ENCODE data around the gene INKA1. TPM values are rescaled to one million over a fixed set of nuclear protein-coding genes. Genes with fewer than 3 reads are reported as not detected.
"Not testable (repeated sequence)": the region's sequence is repeated elsewhere in the genome, so short reads cannot be mapped to it uniquely, and the experiment has no call there.

Gene INKA1
- total and polyA plus RNA-seq, 4 donors, result 0.84 to 4.2 (median 1.2) TPM

DNA sequence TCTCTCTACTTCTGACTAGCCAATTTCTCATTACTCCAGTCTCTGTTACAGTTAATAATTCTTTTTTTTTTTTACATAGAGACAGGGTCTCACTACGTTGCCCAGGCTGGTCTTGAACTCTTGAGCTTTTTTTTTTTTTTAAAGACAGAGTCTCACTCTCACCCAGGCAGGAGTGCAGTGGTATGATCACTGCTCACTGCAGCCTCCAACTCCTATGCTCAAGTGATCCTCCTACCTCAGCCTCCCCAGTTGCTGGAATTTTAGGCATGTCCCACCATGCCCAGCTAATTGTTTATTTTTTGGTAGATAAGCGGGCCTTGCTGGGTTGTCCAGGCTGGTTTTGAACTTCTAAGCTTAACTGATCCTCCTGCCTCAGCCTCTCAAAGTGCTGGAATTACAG, 30.4 kb upstream of the INKA1 start:
- WGBS, result 95% methylated on average over 2 of the region's 2 CpGs
- no peak overlapping the region for H3K9ac ChIP-seq (ENCODE audit: low read depth in 1 of 2, low read length in 2 of 2)
- H3K4me3 ChIP-seq (ENCODE audit: low read depth in 1 of 3, low read length in 3 of 3), result no peak overlapping the region
- TF ChIP-seq RXRA (IDR thresholded peaks at IDR 0.05) (no peak), EGR1 (IDR thresholded peaks at IDR 0.05; ENCODE audit: low read depth in 2 of 2) (no peak), FOXA1 (IDR thresholded peaks at IDR 0.05) (no peak), HNF4A (conservative IDR thresholded peaks at IDR 0.05) (no peak), NR2F2 (IDR thresholded peaks at IDR 0.05) (no peak), SP1 (IDR thresholded peaks at IDR 0.05) (no peak)
- TF ChIP-seq, protein P1, sequence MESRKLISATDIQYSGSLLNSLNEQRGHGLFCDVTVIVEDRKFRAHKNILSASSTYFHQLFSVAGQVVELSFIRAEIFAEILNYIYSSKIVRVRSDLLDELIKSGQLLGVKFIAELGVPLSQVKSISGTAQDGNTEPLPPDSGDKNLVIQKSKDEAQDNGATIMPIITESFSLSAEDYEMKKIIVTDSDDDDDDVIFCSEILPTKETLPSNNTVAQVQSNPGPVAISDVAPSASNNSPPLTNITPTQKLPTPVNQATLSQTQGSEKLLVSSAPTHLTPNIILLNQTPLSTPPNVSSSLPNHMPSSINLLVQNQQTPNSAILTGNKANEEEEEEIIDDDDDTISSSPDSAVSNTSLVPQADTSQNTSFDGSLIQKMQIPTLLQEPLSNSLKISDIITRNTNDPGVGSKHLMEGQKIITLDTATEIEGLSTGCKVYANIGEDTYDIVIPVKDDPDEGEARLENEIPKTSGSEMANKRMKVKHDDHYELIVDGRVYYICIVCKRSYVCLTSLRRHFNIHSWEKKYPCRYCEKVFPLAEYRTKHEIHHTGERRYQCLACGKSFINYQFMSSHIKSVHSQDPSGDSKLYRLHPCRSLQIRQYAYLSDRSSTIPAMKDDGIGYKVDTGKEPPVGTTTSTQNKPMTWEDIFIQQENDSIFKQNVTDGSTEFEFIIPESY (IDR thresholded peaks at IDR 0.05), result no peak
- no peak overlapping the region for H3K27ac ChIP-seq (ENCODE audit: low read depth in 1 of 2, low read length in 2 of 2)
- H3K4me1 ChIP-seq (ENCODE audit: control insufficient read depth in 4 of 4, insufficient read depth in 4 of 4, low read length in 3 of 4), result no peaks in the 10 kb centered on the region
- H3K36me3 ChIP-seq (ENCODE audit: control insufficient read depth in 4 of 4, insufficient read depth in 3 of 4, low read depth in 1 of 4, low read length in 3 of 4), result peaks cover 0 to 5% (median 1%) of the 10 kb centered on the region in 4 donors
- H3K9me3 ChIP-seq (ENCODE audit: control insufficient read depth in 4 of 4, low read length in 3 of 4), result no peaks in the 10 kb centered on the region
- no peak for DNase-seq (ENCODE audit: low spot score)
- H3K27me3 ChIP-seq (ENCODE audit: control insufficient read depth in 4 of 4, insufficient read depth in 4 of 4, low read length in 3 of 4), result no peaks in the 10 kb centered on the region

DNA sequence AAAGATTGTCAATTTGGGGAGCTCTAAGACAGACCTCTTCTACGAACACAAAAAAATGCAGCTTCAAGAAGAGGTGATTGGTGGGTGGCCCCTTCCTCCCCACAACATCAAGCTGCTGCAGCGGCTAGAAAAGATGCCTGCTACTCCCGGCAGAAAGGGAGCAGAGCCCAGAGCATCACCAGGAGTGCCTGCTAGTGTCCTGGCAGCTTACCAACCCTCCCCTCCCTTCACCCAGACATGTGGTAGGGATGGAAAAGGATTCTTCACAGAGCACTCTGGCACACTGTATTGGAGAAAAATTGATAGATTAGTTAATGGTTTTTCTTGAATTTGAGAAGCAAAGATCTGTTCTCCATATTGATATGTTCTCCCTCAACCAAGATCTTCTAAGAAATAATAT, 27.5 kb upstream of the INKA1 start:
- no peak for DNase-seq (ENCODE audit: low spot score)
- Histone ChIP-seq H3K27ac (ENCODE audit: low read depth in 1 of 2, low read length in 2 of 2) (no peak overlapping the region), H3K36me3 (ENCODE audit: control insufficient read depth in 4 of 4, insufficient read depth in 3 of 4, low read depth in 1 of 4, low read length in 3 of 4) (peaks cover 0 to 5% (median 1%) of the 10 kb centered on the region in 4 donors), H3K4me1 (ENCODE audit: control insufficient read depth in 4 of 4, insufficient read depth in 4 of 4, low read length in 3 of 4) (peaks cover 0 to 4% (median 1%) of the 10 kb centered on the region in 4 donors), H3K9ac (ENCODE audit: low read depth in 1 of 2, low read length in 2 of 2) (no peak overlapping the region), H3K9me3 (ENCODE audit: control insufficient read depth in 4 of 4, low read length in 3 of 4) (no peaks in the 10 kb centered on the region), H3K4me3 (ENCODE audit: low read depth in 1 of 3, low read length in 3 of 3) (no peak overlapping the region), H3K27me3 (ENCODE audit: control insufficient read depth in 4 of 4, insufficient read depth in 4 of 4, low read length in 3 of 4) (no peaks in the 10 kb centered on the region)
- WGBS, result 75% methylated on average over 3 of the region's 3 CpGs
- TF ChIP-seq FOXA2 (IDR thresholded peaks at IDR 0.05), result no peak
- no peak for TF ChIP-seq TAF1 (conservative IDR thresholded peaks at IDR 0.05)
- no peak for TF ChIP-seq HNF4G (IDR thresholded peaks at IDR 0.05)
- TF ChIP-seq, protein P2, sequence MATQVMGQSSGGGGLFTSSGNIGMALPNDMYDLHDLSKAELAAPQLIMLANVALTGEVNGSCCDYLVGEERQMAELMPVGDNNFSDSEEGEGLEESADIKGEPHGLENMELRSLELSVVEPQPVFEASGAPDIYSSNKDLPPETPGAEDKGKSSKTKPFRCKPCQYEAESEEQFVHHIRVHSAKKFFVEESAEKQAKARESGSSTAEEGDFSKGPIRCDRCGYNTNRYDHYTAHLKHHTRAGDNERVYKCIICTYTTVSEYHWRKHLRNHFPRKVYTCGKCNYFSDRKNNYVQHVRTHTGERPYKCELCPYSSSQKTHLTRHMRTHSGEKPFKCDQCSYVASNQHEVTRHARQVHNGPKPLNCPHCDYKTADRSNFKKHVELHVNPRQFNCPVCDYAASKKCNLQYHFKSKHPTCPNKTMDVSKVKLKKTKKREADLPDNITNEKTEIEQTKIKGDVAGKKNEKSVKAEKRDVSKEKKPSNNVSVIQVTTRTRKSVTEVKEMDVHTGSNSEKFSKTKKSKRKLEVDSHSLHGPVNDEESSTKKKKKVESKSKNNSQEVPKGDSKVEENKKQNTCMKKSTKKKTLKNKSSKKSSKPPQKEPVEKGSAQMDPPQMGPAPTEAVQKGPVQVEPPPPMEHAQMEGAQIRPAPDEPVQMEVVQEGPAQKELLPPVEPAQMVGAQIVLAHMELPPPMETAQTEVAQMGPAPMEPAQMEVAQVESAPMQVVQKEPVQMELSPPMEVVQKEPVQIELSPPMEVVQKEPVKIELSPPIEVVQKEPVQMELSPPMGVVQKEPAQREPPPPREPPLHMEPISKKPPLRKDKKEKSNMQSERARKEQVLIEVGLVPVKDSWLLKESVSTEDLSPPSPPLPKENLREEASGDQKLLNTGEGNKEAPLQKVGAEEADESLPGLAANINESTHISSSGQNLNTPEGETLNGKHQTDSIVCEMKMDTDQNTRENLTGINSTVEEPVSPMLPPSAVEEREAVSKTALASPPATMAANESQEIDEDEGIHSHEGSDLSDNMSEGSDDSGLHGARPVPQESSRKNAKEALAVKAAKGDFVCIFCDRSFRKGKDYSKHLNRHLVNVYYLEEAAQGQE (IDR thresholded peaks at IDR 0.05), result no peak
- TF ChIP-seq RAD21 (IDR thresholded peaks at IDR 0.05), result no peak
- TF ChIP-seq SP1 (IDR thresholded peaks at IDR 0.05), result no peak
- TF ChIP-seq GABPA (IDR thresholded peaks at IDR 0.05 in 1 of 2, conservative IDR thresholded peaks at IDR 0.05 in 1 of 2), result no peak
- TF ChIP-seq, protein P3, sequence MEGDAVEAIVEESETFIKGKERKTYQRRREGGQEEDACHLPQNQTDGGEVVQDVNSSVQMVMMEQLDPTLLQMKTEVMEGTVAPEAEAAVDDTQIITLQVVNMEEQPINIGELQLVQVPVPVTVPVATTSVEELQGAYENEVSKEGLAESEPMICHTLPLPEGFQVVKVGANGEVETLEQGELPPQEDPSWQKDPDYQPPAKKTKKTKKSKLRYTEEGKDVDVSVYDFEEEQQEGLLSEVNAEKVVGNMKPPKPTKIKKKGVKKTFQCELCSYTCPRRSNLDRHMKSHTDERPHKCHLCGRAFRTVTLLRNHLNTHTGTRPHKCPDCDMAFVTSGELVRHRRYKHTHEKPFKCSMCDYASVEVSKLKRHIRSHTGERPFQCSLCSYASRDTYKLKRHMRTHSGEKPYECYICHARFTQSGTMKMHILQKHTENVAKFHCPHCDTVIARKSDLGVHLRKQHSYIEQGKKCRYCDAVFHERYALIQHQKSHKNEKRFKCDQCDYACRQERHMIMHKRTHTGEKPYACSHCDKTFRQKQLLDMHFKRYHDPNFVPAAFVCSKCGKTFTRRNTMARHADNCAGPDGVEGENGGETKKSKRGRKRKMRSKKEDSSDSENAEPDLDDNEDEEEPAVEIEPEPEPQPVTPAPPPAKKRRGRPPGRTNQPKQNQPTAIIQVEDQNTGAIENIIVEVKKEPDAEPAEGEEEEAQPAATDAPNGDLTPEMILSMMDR (IDR thresholded peaks at IDR 0.05; ENCODE audit: low read depth, low read length, missing input control), result no peak
- TF ChIP-seq, protein P1 (IDR thresholded peaks at IDR 0.05), result no peak
- TF ChIP-seq, protein P4, sequence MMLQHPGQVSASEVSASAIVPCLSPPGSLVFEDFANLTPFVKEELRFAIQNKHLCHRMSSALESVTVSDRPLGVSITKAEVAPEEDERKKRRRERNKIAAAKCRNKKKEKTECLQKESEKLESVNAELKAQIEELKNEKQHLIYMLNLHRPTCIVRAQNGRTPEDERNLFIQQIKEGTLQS (IDR thresholded peaks at IDR 0.05), result no peak
- TF ChIP-seq EGR1 (IDR thresholded peaks at IDR 0.05; ENCODE audit: low read depth in 2 of 2), result no peak
- no peak for TF ChIP-seq HNF4A (conservative IDR thresholded peaks at IDR 0.05)
- TF ChIP-seq, protein P5, sequence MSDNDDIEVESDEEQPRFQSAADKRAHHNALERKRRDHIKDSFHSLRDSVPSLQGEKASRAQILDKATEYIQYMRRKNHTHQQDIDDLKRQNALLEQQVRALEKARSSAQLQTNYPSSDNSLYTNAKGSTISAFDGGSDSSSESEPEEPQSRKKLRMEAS (IDR thresholded peaks at IDR 0.05), result no peak
- TF ChIP-seq JUND (IDR thresholded peaks at IDR 0.05), result no peak
- no peak for TF ChIP-seq YY1 (IDR thresholded peaks at IDR 0.05)
- TF ChIP-seq RXRA (IDR thresholded peaks at IDR 0.05), result no peak
- TF ChIP-seq FOXA1 (IDR thresholded peaks at IDR 0.05), result no peak
- TF ChIP-seq NR2F2 (IDR thresholded peaks at IDR 0.05), result no peak

DNA sequence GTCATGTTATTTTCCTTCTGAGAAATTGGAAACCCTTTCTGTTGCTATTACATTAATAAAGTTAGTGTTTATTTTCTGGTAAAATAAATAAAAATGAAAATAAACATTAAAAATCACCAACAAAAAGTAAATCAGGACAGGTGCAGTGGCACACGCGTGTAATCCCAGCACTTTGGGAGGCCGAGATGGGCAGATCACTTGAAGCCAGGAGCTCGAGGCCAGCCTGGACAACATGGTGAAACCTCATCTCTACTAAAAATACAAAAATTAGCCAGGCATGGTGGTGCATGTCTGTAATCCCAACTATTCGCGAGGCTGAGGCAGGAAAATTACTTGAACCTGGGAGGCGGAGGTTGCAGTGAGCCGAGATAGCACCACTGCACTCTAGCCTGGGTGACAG, 27.0 kb upstream of the INKA1 start:
- not testable (repeated sequence) for H3K9me3 ChIP-seq (ENCODE audit: control insufficient read depth in 4 of 4, low read length in 3 of 4); H3K36me3 ChIP-seq (ENCODE audit: control insufficient read depth in 4 of 4, insufficient read depth in 3 of 4, low read depth in 1 of 4, low read length in 3 of 4); DNase-seq (ENCODE audit: low spot score); H3K4me3 ChIP-seq (ENCODE audit: low read depth in 1 of 3, low read length in 3 of 3); H3K9ac ChIP-seq (ENCODE audit: low read depth in 1 of 2, low read length in 2 of 2); H3K27me3 ChIP-seq (ENCODE audit: control insufficient read depth in 4 of 4, insufficient read depth in 4 of 4, low read length in 3 of 4); H3K27ac ChIP-seq (ENCODE audit: low read depth in 1 of 2, low read length in 2 of 2); H3K4me1 ChIP-seq (ENCODE audit: control insufficient read depth in 4 of 4, insufficient read depth in 4 of 4, low read length in 3 of 4)
- WGBS, result 96% methylated on average over 8 of the region's 8 CpGs

Measured in liver (tissue), 9 donors.